Activated T-cell treated with anti-CD3 and anti-CD28 coated beads for 24 hours (primary cell): ENCODE results near the gene SLC10A2.

ENCODE experiments used
- DNase-seq: peaks from one replicate; pipeline ENCODE4 v3.0.0-alpha.2; 2020; ENCODE audit warnings: low read depth

Gene SLC10A2

GRCh38 chr13:103046676-103047075 is 19.5 kb downstream of the SLC10A2 start:
- no peak for DNase-seq

GRCh38 chr13:103044056-103044455 is 22.2 kb downstream of the SLC10A2 start:
- DNase-seq: no peak

DNA sequence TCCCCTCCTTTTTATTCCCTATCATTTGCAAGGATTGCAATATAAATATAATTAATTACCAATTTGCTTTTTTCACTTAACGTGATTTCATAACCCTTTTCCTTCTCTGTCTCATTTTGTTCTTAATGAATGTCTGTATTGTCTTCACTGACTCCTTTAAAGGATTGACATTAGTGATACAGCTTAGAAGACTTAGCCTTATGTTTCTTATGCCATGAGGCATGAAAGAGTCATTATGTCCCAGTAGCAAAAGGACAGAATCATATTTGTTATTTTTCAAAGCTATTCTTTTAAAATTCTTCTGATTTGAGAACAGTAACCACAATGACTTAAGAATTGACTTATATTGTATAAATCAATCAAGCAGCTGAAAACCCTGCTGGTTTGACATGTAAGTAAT is 26.2 kb downstream of the SLC10A2 start:
- DNase-seq: no peak

- DNase-seq: no peak
Measured at GRCh38 chr13:103039183-103039582, 27.0 kb downstream of the SLC10A2 start.

GRCh38 chr13:103036268-103036667 is 29.9 kb downstream of the SLC10A2 start:
- DNase-seq: no peak

DNA sequence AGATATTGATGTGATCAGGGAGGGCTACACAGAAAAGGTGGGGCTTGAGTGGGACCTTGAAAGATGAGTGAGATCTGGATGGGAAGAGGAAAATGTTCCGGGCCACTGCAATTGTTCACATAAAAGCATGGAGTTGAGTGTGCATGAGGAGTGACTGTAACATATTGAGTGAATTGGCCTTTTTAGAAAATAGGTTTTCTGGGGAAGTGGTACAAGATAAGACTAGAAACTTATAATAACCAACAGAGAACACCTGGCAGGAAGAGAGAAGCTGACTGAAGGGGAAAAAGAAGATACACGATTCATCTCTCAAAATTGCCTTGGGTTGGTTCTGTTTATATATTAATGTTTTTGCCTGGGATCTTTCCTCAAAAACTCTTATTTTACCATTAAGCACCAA is 32.2 kb downstream of the SLC10A2 start:
- no peak for DNase-seq

- DNase-seq: no peak
Measured at GRCh38 chr13:103031332-103031873, 34.8 kb downstream of the SLC10A2 start.

DNA sequence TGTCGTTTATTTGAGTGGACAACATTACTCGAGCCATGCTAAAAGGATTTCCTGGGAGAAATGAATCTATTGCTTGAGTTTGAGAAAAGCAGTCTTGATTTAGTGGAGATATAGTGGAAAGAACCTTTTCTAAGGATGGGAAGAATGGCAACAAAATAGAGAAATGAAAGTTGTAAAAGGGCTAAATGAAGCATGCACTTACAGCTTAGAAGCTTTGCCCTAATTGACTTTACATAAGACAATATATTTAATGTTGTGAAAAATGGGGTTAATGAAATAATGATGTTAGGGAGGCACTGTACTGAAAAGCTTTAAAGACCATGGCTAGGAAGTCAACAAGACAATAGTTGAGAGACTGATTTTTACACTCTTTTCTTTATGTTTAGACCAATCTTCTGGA is 35.4 kb downstream of the SLC10A2 start:
- no peak for DNase-seq

- DNase-seq: no peak
Measured at GRCh38 chr13:103029798-103030197, 36.4 kb downstream of the SLC10A2 start.

DNA sequence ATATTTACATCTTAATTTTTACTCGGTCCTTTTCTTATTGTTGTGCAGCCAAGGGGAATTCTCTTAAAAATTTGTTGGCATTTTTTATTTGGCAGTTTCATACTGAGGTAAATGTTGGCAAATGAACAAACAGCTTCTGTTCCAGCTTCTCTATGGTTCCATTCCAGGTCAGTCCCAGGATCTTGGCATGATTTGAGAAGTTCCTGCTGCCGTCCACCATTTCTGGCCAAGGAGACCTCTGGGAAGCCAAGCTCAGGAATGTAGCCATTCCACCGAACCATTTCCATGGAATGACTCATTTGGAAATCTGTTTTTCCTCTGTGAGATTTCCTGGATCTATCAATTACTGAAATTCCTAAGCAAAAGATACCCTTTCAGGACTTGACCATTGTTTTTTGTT is 43.9 kb downstream of the SLC10A2 start:
- no peak for DNase-seq

DNA sequence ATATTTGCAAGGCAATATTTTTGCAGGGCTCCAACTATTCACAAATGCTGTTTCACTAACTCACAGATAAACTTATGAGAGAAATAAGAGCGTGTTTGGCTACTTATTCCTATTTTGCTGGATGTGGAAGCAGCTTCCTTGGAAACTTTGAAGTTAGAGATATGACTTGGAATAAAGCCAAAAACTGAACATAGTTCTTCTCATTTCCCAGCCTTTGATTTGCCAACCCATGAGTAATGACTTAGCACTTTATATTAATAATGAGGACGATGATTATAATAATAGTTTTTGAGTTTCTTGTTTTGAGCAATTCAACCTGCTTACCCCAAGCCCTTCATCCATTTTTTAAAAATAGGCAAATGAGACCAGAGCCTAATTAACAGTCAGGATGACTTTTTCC is 47.7 kb downstream of the SLC10A2 start:
- DNase-seq: no peak

GRCh38 chr13:103012646-103013045 is 53.6 kb downstream of the SLC10A2 start:
- no peak for DNase-seq

DNA sequence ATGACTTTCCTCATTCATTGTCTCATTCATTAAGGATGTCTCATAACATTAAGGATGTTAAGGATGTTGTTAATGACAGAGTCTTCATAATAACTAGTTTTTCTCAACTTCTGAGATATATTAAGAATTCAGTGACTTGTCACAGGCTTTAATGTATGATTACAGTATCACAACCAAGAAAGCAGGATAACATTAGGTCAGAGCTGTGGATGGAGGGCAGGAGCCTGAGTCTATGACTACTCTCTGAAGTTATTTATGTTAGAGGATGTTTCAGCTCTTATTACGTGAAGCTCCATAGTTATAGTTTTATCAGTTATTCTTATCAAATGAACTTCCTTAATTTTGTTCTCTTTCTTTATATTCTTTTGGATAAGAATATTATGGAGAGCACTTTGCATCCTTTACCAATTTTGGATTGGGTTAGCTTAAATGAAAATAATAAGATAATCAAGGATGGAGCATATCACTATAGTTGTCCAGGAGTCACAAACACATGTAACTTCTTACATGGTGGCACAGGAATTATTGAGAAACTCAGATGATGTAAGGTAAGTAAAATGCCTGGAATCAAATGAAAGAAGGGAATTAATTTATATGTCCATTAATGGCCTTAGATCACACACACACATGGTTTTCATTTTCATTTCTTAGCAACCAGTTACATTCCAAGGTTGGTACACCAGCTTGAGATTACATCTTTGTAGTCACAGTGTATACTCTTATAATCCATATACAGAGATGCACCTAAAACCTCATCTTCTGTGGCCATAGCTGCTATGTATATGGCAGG is 57.0 kb downstream of the SLC10A2 start:
- DNase-seq: no peak

DNA sequence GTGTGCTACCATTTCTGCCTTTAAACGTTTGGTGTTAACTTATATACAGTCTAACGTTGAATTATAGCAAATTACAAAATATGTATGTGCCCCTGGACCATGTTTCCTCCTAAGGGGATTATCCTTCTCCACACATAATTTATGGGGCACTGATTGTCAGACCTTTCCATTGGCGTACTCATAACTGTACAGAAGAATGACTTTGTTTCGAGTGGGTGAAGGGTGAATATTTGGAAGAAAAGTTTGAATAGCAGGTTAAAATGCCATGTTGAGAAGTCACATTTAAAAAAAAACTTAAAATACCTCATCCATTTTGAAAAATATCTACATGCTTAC is 58.8 kb downstream of the SLC10A2 start:
- DNase-seq: no peak

GRCh38 chr13:103006641-103007426 is 59.4 kb downstream of the SLC10A2 start:
- no peak for DNase-seq

DNA sequence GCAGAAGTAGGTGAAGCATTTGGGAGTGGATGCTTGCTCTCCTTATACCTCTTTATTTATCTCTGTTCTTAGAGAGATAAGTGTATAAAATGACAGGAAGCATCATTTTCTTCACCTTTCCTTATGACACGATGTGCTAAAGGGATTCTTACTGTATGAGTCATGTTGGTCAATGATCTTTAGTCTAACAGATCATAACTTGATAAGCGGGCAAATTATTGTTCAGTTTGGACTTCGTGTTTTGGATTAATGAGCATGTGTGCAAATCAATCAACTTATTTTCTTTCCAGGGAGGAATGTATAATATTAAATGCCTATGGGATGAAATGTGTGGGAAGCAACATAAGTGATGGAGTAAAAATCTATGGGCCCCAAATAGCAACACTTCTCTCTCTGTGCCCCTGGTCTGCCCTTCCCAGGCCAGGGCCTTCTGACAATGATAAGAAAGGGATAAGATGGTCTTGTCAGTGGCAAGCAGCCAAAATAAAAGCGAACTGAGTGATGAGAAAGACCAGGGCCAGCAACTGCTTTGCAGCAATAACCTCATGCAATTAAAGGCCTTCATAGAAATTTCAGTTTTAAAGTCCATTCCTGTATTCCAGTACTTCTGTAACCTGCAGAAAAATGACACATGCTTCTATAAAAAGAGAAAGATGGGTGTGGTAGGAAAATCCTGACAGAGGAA is 61.4 kb downstream of the SLC10A2 start:
- no peak for DNase-seq

DNA sequence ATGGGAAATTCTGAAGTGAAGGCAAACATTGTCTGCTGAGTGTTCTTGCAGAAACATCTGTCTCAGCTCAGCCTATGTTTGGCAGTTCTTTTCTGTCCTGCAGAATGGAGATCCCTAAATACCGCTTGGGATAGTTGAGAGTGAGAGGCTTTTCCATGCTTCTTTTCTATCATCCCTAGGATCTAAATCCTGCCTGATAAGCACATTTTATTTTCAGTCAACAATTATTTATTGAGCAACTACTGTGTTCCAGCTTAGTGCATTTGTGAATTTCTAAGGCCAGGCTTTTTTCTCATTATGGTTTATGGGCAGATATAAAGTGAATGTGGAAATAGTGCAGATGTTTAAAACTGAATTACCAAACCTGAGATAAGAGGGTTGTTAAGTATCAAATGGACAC is 62.6 kb downstream of the SLC10A2 start:
- DNase-seq: no peak

DNA sequence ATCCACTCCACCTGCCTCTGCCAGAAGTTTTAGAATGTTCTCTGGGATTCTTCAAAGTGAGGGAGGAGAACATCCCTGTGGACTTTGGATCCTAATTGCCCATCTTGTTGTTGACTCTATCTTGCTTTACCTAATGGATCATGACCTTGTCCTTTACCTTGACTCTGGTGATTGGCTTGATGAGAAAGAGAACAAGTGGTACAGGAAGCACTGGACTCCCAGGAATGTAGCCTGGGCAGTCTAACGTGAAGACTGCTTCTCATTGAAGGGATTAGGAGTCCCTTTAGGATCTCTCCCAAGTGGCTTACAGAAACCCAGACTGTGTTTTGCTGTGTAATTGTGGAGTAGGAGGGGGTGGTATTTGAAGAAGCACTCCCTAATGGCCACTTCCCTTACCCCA is 63.9 kb downstream of the SLC10A2 start:
- no peak for DNase-seq

DNA sequence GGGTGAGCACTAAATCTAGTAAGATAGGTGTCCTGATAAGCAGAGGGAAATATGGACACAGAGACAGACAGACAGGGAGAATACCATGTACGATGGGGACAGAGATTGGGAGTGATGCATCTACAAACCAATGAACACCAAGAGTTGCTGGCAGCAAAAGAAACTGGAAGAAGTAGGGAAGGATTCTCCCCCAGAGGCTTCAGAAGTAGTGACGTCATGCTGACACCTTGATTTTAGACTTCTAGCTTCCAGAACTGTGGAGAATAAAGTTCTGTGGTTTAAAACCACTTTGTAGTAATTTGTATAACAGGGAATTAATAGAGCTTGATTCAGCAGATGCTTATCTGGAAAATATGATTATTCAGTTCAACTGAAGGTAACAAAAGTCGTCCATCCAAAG is 66.1 kb downstream of the SLC10A2 start:
- no peak for DNase-seq

DNA sequence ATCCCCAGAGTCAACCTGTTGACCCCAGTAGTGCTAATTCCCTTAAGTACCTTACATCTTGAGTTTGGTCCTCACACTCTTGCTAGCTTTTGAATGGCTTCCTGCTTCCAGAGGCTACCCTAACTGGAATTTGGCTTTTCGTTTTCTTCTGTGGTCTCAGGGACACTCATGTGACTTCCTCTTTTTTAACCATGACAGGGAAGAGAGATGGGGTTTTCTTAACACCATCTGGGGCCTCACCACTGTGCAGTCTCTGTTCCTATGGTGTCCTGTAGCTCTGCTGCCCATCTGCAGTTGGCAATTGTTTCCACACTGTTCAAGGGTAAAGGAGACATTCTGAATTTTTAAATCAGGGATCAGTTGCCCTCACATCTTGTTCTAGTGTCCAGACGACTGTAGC is 66.7 kb downstream of the SLC10A2 start:
- no peak for DNase-seq
